Endodermal cell (in vitro differentiated cells): Measurements from ENCODE around the gene GLIS1. TPM values are rescaled to one million over a fixed set of nuclear protein-coding genes. Genes with fewer than 3 reads are reported as not detected.

ENCODE experiments used
- DNase-seq: peaks from one replicate; pipeline ENCODE4 v3.0.0-alpha.2; 2017
- H3K27ac ChIP-seq: 2 replicates; pipeline ENCODE4 v1.5.1; 2013; ENCODE audit warnings: mild to moderate bottlenecking, low read depth, low read length, moderate library complexity
- H3K27me3 ChIP-seq: 2 replicates; pipeline ENCODE4 v1.6.1; 2013; ENCODE audit warnings: mild to moderate bottlenecking, low read length, moderate library complexity; ENCODE audit not compliant: insufficient read depth, control insufficient read depth, poor library complexity, severe bottlenecking
- H3K36me3 ChIP-seq: 2 replicates; pipeline ENCODE4 v1.7.0; 2013; ENCODE audit warnings: mild to moderate bottlenecking, low read length, moderate library complexity; ENCODE audit not compliant: control insufficient read depth, insufficient read depth
- H3K4me1 ChIP-seq: one replicate; pipeline ENCODE4 v1.7.0; 2013; ENCODE audit warnings: low read length; ENCODE audit not compliant: control insufficient read depth, insufficient read depth
- H3K4me3 ChIP-seq: 2 replicates; pipeline ENCODE4 v1.5.1; 2013; ENCODE audit warnings: mild to moderate bottlenecking, low read length, moderate library complexity
- H3K9ac ChIP-seq: 2 replicates; pipeline ENCODE4 v1.6.1; 2013; ENCODE audit warnings: mild to moderate bottlenecking, low read length, moderate library complexity; ENCODE audit not compliant: poor library complexity, severe bottlenecking; ENCODE audit errors: extremely low read depth
- H3K9me3 ChIP-seq: 2 replicates; pipeline ENCODE4 v1.6.1; 2013; ENCODE audit warnings: mild to moderate bottlenecking, low read length, moderate library complexity; ENCODE audit not compliant: control insufficient read depth
- H3K27ac Mint-ChIP-seq: 2 replicates; pipeline ENCODE4 v1.8.0; 2020; ENCODE audit warnings: mixed read lengths
- H3K27me3 Mint-ChIP-seq: 2 replicates; pipeline ENCODE4 v1.8.0; 2021; ENCODE audit warnings: mild to moderate bottlenecking, mixed read lengths; ENCODE audit not compliant: insufficient read depth
- H3K36me3 Mint-ChIP-seq: 2 replicates; pipeline ENCODE4 v1.8.0; 2020; ENCODE audit warnings: low read depth, mixed read lengths
- H3K4me1 Mint-ChIP-seq: 2 replicates; pipeline ENCODE4 v1.8.0; 2020; ENCODE audit warnings: mixed read lengths
- H3K4me3 Mint-ChIP-seq: 2 replicates; pipeline ENCODE4 v1.8.0; 2020; ENCODE audit warnings: mild to moderate bottlenecking, moderate library complexity, mixed read lengths
- H3K9me3 Mint-ChIP-seq: 2 replicates; pipeline ENCODE4 v1.8.0; 2020; ENCODE audit warnings: mild to moderate bottlenecking, mixed read lengths
- WGBS, 2 experiments: methylation state at CpG; one replicate each; pipeline versions ENCODE4 v1.1.5 to v1.1.7; 2013; ENCODE audit warnings: missing lambda C conversion rate in 2 of 2, mixed read lengths in 1 of 2; ENCODE audit not compliant: insufficient coverage in 1 of 2, insufficient read length in 1 of 2; 5-methylcytosine and 5-hydroxymethylcytosine counted together
- total RNA-seq, 2 donors: library from RNA; stranded (reverse); fragmentation: NEBNext Ultra II Directional in 1 of 2; extraction: Animal tissue kit (Norgen Biotek cat#: 25700) in 1 of 2; gene quantifications; 2 replicates in 1 of 2; 3 replicates in 1 of 2; pipeline ENCODE4 v1.2.1, GENCODE V29; 2021
- TF ChIP-seq, protein P1 (sequence below): fragments of 200-600 bp; sonication (generic); conservative IDR thresholded peaks from 2 replicates; pipeline ENCODE4 v1.5.0; 2021; ENCODE audit warnings: antibody characterized with exemption, mild to moderate bottlenecking

GLIS1 gene
- total RNA-seq, 2 donors from 2014 or later = 2.1 to 3.9 TPM

GRCh38 chr1:53642215-53642555 lies 96.8 kb downstream of the GLIS1 start:
- Histone ChIP-seq H3K9me3 (no peaks in the 10 kb centered on the region), H3K36me3 (no peaks in the 10 kb centered on the region), H3K4me3 (no peak overlapping the region), H3K4me1 (peaks cover 7% of the 10 kb centered on the region), H3K9ac (no peak overlapping the region), H3K27ac (no peak overlapping the region), H3K27me3 (no peaks in the 10 kb centered on the region)
- Mint-ChIP-seq H3K27ac (no peak overlapping the region), H3K9me3 (no peaks in the 10 kb centered on the region), H3K4me1 (peaks cover 18% of the 10 kb centered on the region), H3K27me3 (peaks cover under 1% of the 10 kb centered on the region), H3K36me3 (no peaks in the 10 kb centered on the region), H3K4me3 (no peak overlapping the region)
- WGBS, 2 experiments = 81 to 91% methylated on average over 6 to 7 of the region's 7 CpGs
- DNase-seq = peak; percentile 32
- TF ChIP-seq, protein P1, sequence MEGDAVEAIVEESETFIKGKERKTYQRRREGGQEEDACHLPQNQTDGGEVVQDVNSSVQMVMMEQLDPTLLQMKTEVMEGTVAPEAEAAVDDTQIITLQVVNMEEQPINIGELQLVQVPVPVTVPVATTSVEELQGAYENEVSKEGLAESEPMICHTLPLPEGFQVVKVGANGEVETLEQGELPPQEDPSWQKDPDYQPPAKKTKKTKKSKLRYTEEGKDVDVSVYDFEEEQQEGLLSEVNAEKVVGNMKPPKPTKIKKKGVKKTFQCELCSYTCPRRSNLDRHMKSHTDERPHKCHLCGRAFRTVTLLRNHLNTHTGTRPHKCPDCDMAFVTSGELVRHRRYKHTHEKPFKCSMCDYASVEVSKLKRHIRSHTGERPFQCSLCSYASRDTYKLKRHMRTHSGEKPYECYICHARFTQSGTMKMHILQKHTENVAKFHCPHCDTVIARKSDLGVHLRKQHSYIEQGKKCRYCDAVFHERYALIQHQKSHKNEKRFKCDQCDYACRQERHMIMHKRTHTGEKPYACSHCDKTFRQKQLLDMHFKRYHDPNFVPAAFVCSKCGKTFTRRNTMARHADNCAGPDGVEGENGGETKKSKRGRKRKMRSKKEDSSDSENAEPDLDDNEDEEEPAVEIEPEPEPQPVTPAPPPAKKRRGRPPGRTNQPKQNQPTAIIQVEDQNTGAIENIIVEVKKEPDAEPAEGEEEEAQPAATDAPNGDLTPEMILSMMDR = no peak

GRCh38 chr1:53641481-53642214 lies 97.3 kb downstream of the GLIS1 start:
- WGBS, 2 experiments = 87 to 92% methylated on average over 7 to 9 of the region's 9 CpGs
- no peaks in the 10 kb centered on the region for H3K9me3 Mint-ChIP-seq

DNA sequence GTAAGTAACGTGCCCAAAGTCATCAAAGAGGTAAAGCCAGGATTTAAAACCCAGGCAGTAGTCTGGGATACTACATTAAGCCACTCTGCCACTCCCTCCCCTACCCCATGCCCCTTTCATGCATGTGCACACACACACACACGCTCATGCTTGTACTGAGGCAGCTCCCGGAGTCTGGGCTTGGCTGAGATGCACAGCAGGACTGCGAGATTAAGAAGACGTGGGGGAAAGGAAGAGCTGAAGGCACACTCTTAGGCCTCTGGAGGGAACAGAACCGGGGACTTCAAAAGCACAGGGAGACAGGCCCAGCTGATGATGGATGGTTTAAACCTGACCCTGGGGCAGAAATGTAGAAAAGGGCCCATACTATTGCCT lies 98.3 kb downstream of the GLIS1 start:
- peak; percentile 35 for DNase-seq
- H3K4me3 ChIP-seq = no peak overlapping the region
- no peaks in the 10 kb centered on the region for H3K36me3 ChIP-seq
- no peak overlapping the region for H3K27ac ChIP-seq
- Mint-ChIP-seq H3K4me3 (no peak overlapping the region), H3K4me1 (peaks cover 17% of the 10 kb centered on the region), H3K9me3 (no peaks in the 10 kb centered on the region), H3K27me3 (no peaks in the 10 kb centered on the region), H3K27ac (no peak overlapping the region), H3K36me3 (no peaks in the 10 kb centered on the region)
- H3K27me3 ChIP-seq = no peaks in the 10 kb centered on the region
- H3K4me1 ChIP-seq = peaks cover 6% of the 10 kb centered on the region
- H3K9me3 ChIP-seq = no peaks in the 10 kb centered on the region
- 76 to 79% methylated on average over 3 to 6 of the region's 6 CpGs for WGBS, 2 experiments
- TF ChIP-seq, protein P1 = no peak
- no peak overlapping the region for H3K9ac ChIP-seq

More at GRCh38 chr1:53641481-53642214, 97.3 kb downstream of the GLIS1 start:
- H3K9ac ChIP-seq = no peak overlapping the region
- H3K9me3 ChIP-seq = no peaks in the 10 kb centered on the region
- Mint-ChIP-seq H3K27ac (no peak overlapping the region), H3K27me3 (no peaks in the 10 kb centered on the region), H3K36me3 (no peaks in the 10 kb centered on the region), H3K4me3 (no peak overlapping the region), H3K4me1 (peaks cover 18% of the 10 kb centered on the region)
- H3K36me3 ChIP-seq = no peaks in the 10 kb centered on the region
- TF ChIP-seq, protein P1 = no peak
- H3K27me3 ChIP-seq = no peaks in the 10 kb centered on the region
- DNase-seq = peak; percentile 41
- no peak overlapping the region for H3K27ac ChIP-seq
- peaks cover 7% of the 10 kb centered on the region for H3K4me1 ChIP-seq
- no peak overlapping the region for H3K4me3 ChIP-seq
